Activated CD8-positive, alpha-beta memory T cell treated with anti-CD3 and anti-CD28 coated beads, Interleukin-2, amount 10 ng/mL, durations not matched to agents 7 days and 5 days (primary cell): ENCODE measurements around the gene NOP9. TPM values are rescaled to one million over a fixed set of nuclear protein-coding genes. Genes with fewer than 3 reads are reported as not detected.

Experiments
- ATAC-seq: fragments of 150-1000 bp; cut with Tn5 transposase; one replicate; pipeline ENCODE4 v1.10.0; 2021; ENCODE audit warnings: moderate library complexity
- CTCF ChIA-PET: fragments of 350-600 bp; sonication (Branson Sonifier 250); formaldehyde crosslinking; loops from one replicate; lab custom pipeline; 2021; ENCODE audit warnings: antibody characterized with exemption; lab: Charles Lee
- DNase-seq: peaks from one replicate; pipeline ENCODE4 v3.0.0-alpha.2; 2020
- H3K27ac Mint-ChIP-seq: one replicate; pipeline ENCODE4 v1.8.0; 2021; ENCODE audit warnings: mild to moderate bottlenecking, mixed read lengths
- H3K27me3 Mint-ChIP-seq: one replicate; pipeline ENCODE4 v1.8.0; 2021; ENCODE audit warnings: mixed read lengths
- H3K36me3 Mint-ChIP-seq: one replicate; pipeline ENCODE4 v1.8.0; 2021; ENCODE audit warnings: mild to moderate bottlenecking, mixed read lengths
- H3K4me1 Mint-ChIP-seq: one replicate; pipeline ENCODE4 v1.8.0; 2021; ENCODE audit warnings: mixed read lengths
- H3K4me3 Mint-ChIP-seq: one replicate; pipeline ENCODE4 v1.8.0; 2021; ENCODE audit warnings: mild to moderate bottlenecking, moderate library complexity, mixed read lengths
- H3K9me3 Mint-ChIP-seq: one replicate; pipeline ENCODE4 v1.8.0; 2022; ENCODE audit warnings: low read depth, mixed read lengths
- total RNA-seq, 2 experiments: library from RNA; stranded (reverse); gene quantifications; one replicate each; pipeline ENCODE4 v1.2.3, GENCODE V29; 2021

NOP9 gene
- total RNA-seq, 2 experiments from 2014 or later, result 34.2 to 38.3 TPM

- Mint-ChIP-seq H3K27ac (no peak overlapping the region), H3K36me3 (peaks cover 10% of the 10 kb centered on the region), H3K27me3 (no peaks in the 10 kb centered on the region), H3K9me3 (no peaks in the 10 kb centered on the region), H3K4me1 (peaks cover 27% of the 10 kb centered on the region), H3K4me3 (no peak overlapping the region)
- DNase-seq, result no peak
- no peak for ATAC-seq
- CTCF ChIA-PET, result interaction anchor here (0.6 to 16.6 kb wide), 4 partner anchors 18 to 164 kb away, joined by 3 to 275 read pairs (median 28); partner anchors contain the start of genes CHMP4A, DHRS1, NOP9 and TINF2
Measured at GRCh38 chr14:24268225-24268624, 31.4 kb upstream of the NOP9 start.

- Mint-ChIP-seq H3K36me3 (peaks cover 10% of the 10 kb centered on the region), H3K9me3 (no peaks in the 10 kb centered on the region), H3K4me3 (no peak overlapping the region), H3K4me1 (peaks cover 38% of the 10 kb centered on the region), H3K27me3 (no peaks in the 10 kb centered on the region), H3K27ac (no peak overlapping the region)
- no peak for DNase-seq
- no peak for ATAC-seq
- CTCF ChIA-PET, result interaction anchor here (1.2 to 16.6 kb wide), 5 partner anchors 10 to 56 kb away, joined by 3 to 275 read pairs (median 4); partner anchors contain the start of genes CHMP4A, DHRS1, NOP9 and TINF2
Measured at GRCh38 chr14:24269368-24269767, 30.3 kb upstream of the NOP9 start.

GRCh38 chr14:24269910-24270536 lies 29.6 kb upstream of the NOP9 start:
- CTCF ChIA-PET, result interaction anchor here (1.0 to 16.6 kb wide), 13 partner anchors 10 to 161 kb away, joined by 3 to 275 read pairs (median 9); partner anchors contain the start of genes CIDEB, DHRS1, IRF9 and LTB4R
- H3K4me3 Mint-ChIP-seq, result peak overlapping the region; percentile 84
- H3K9me3 Mint-ChIP-seq, result no peaks in the 10 kb centered on the region
- H3K4me1 Mint-ChIP-seq, result peaks cover 39% of the 10 kb centered on the region
- H3K27me3 Mint-ChIP-seq, result no peaks in the 10 kb centered on the region
- peak overlapping the region; percentile 93 for H3K27ac Mint-ChIP-seq
- H3K36me3 Mint-ChIP-seq, result peaks cover 10% of the 10 kb centered on the region
- DNase-seq (no peak), ATAC-seq (no peak)

- no peaks in the 10 kb centered on the region for H3K27me3 Mint-ChIP-seq
- peaks cover 41% of the 10 kb centered on the region for H3K4me1 Mint-ChIP-seq
- H3K4me3 Mint-ChIP-seq, result peak overlapping the region; percentile 84
- H3K9me3 Mint-ChIP-seq, result no peaks in the 10 kb centered on the region
- DNase-seq (no peak), ATAC-seq (no peak)
- peaks cover 10% of the 10 kb centered on the region for H3K36me3 Mint-ChIP-seq
- CTCF ChIA-PET, result interaction anchor here (0.6 to 16.6 kb wide), 25 partner anchors 8 to 397 kb away, joined by 3 to 275 read pairs (median 6); partner anchors contain the start of genes CHMP4A, CIDEB, DCAF11 and DHRS1
- H3K27ac Mint-ChIP-seq, result peak overlapping the region; percentile 93
Measured at GRCh38 chr14:24270537-24271133, 29.0 kb upstream of the NOP9 start.

GRCh38 chr14:24271134-24271833 lies 28.4 kb upstream of the NOP9 start, which contains the start of gene RABGGTA:
RABGGTA (minus strand) TSS chr14:24271597; CDS start chr14:24271115, 482 bp downstream.
- peak; percentile 92 for ATAC-seq

GRCh38 chr14:24271834-24272263 lies 27.8 kb upstream of the NOP9 start:
- peaks cover 41% of the 10 kb centered on the region for H3K4me1 Mint-ChIP-seq

More at GRCh38 chr14:24271134-24271833, 28.4 kb upstream of the NOP9 start, which contains the start of gene RABGGTA:
- H3K4me3 Mint-ChIP-seq, result peak within 1 kb of the TSS; percentile 84
- H3K36me3 Mint-ChIP-seq, result peaks cover 10% of the 10 kb centered on the region
- CTCF ChIA-PET, result interaction anchor here (0.6 to 16.6 kb wide), 25 partner anchors 9 to 396 kb away, joined by 3 to 275 read pairs (median 6); partner anchors contain the start of genes CHMP4A, CIDEB, DCAF11 and DHRS1
- no peaks in the 10 kb centered on the region for H3K9me3 Mint-ChIP-seq
- no peaks in the 10 kb centered on the region for H3K27me3 Mint-ChIP-seq
- DNase-seq, result peak; percentile 92
- H3K27ac Mint-ChIP-seq, result peak within 1 kb of the TSS; percentile 93
- peaks cover 41% of the 10 kb centered on the region for H3K4me1 Mint-ChIP-seq

GRCh38 chr14:24272467-24272866 lies 27.2 kb upstream of the NOP9 start:
- Mint-ChIP-seq H3K9me3 (no peaks in the 10 kb centered on the region), H3K27ac (peak overlapping the region; percentile 83), H3K4me1 (peaks cover 44% of the 10 kb centered on the region), H3K36me3 (no peaks in the 10 kb centered on the region), H3K4me3 (peak overlapping the region; percentile 84), H3K27me3 (no peaks in the 10 kb centered on the region)
- DNase-seq (no peak), ATAC-seq (no peak)
- CTCF ChIA-PET, result interaction anchor here (1.3 to 16.6 kb wide), 15 partner anchors 9 to 159 kb away, joined by 3 to 275 read pairs (median 10); partner anchors contain the start of genes CIDEB, DHRS1, IRF9 and LTB4R

More at GRCh38 chr14:24271834-24272263, 27.8 kb upstream of the NOP9 start:
- peak overlapping the region; percentile 83 for H3K27ac Mint-ChIP-seq
- H3K9me3 Mint-ChIP-seq, result no peaks in the 10 kb centered on the region
- no peaks in the 10 kb centered on the region for H3K27me3 Mint-ChIP-seq
- ATAC-seq (no peak), DNase-seq (no peak)
- H3K36me3 Mint-ChIP-seq, result peaks cover 5% of the 10 kb centered on the region
- CTCF ChIA-PET, result interaction anchor here (1.3 to 16.6 kb wide), 17 partner anchors 8 to 396 kb away, joined by 3 to 275 read pairs (median 10); partner anchors contain the start of genes CHMP4A, CIDEB, DHRS1 and IRF9
- peak overlapping the region; percentile 84 for H3K4me3 Mint-ChIP-seq

GRCh38 chr14:24273422-24273998 lies 26.1 kb upstream of the NOP9 start:
- H3K27me3 Mint-ChIP-seq, result no peaks in the 10 kb centered on the region
- H3K4me1 Mint-ChIP-seq, result peaks cover 49% of the 10 kb centered on the region
- no peak for ATAC-seq
- CTCF ChIA-PET, result interaction anchor here (1.1 to 16.6 kb wide), 8 partner anchors 17 to 158 kb away, joined by 3 to 275 read pairs (median 14); partner anchors contain the start of genes CIDEB, DHRS1, LTB4R and LTB4R2
- no peaks in the 10 kb centered on the region for H3K9me3 Mint-ChIP-seq
- no peaks in the 10 kb centered on the region for H3K36me3 Mint-ChIP-seq
- peak overlapping the region; percentile 65 for H3K27ac Mint-ChIP-seq
- no peak overlapping the region for H3K4me3 Mint-ChIP-seq
- no peak for DNase-seq

- no peak overlapping the region for H3K4me3 Mint-ChIP-seq
- peak overlapping the region; percentile 65 for H3K27ac Mint-ChIP-seq
- DNase-seq, result peak; percentile 65
- ATAC-seq, result peak; percentile 32
- no peaks in the 10 kb centered on the region for H3K9me3 Mint-ChIP-seq
- no peaks in the 10 kb centered on the region for H3K27me3 Mint-ChIP-seq
- H3K36me3 Mint-ChIP-seq, result no peaks in the 10 kb centered on the region
- H3K4me1 Mint-ChIP-seq, result peaks cover 55% of the 10 kb centered on the region
- CTCF ChIA-PET, result interaction anchor here (0.7 to 16.6 kb wide), 10 partner anchors 16 to 157 kb away, joined by 3 to 275 read pairs (median 9); partner anchors contain the start of genes CIDEB, DHRS1, LTB4R and LTB4R2
Measured at GRCh38 chr14:24274101-24274543, 25.5 kb upstream of the NOP9 start.

- no peak for ATAC-seq
- CTCF ChIA-PET, result interaction anchor here (1.1 to 16.6 kb wide), 5 partner anchors 12 to 31 kb away, joined by 3 to 275 read pairs (median 35); partner anchors contain the start of genes CIDEB, DHRS1, NOP9 and TINF2
- Mint-ChIP-seq H3K9me3 (no peaks in the 10 kb centered on the region), H3K4me3 (no peak overlapping the region), H3K4me1 (peaks cover 47% of the 10 kb centered on the region), H3K36me3 (no peaks in the 10 kb centered on the region), H3K27me3 (no peaks in the 10 kb centered on the region), H3K27ac (no peak overlapping the region)
- no peak for DNase-seq
Measured at GRCh38 chr14:24277071-24277470, 22.6 kb upstream of the NOP9 start.

GRCh38 chr14:24277606-24278321 lies 21.9 kb upstream of the NOP9 start:
- DNase-seq (no peak), ATAC-seq (no peak)
- H3K27ac Mint-ChIP-seq, result no peak overlapping the region
- no peaks in the 10 kb centered on the region for H3K36me3 Mint-ChIP-seq
- H3K27me3 Mint-ChIP-seq, result no peaks in the 10 kb centered on the region
- CTCF ChIA-PET, result interaction anchor here (0.6 to 16.6 kb wide), 6 partner anchors 13 to 949 kb away, joined by 3 to 275 read pairs (median 28); partner anchors contain the start of genes CIDEB, DHRS1, NOP9 and TINF2
- peaks cover 40% of the 10 kb centered on the region for H3K4me1 Mint-ChIP-seq
- no peak overlapping the region for H3K4me3 Mint-ChIP-seq
- no peaks in the 10 kb centered on the region for H3K9me3 Mint-ChIP-seq
